ENCODE data around the gene NEK8. TPM values are rescaled to one million over a fixed set of nuclear protein-coding genes. Genes with fewer than 3 reads are reported as not detected.

NEK8 gene
- total RNA-seq, 1 donor from 2014 or later, result 4.3 TPM

- Histone ChIP-seq H3K27me3 (ENCODE audit: insufficient read depth, low read length) (no peaks in the 10 kb centered on the region), H3K36me3 (ENCODE audit: insufficient read depth, low read length) (peaks cover 57% of the 10 kb centered on the region), H3K9me3 (ENCODE audit: insufficient read depth, low read depth, low read length) (no peaks in the 10 kb centered on the region), H3K4me3 (ENCODE audit: insufficient read depth, low read depth, low read length) (no peak overlapping the region), H3K79me2 (ENCODE audit: insufficient read depth, low read length) (no peaks in the 10 kb centered on the region), H3K4me2 (ENCODE audit: low read length) (no peak overlapping the region), H3K4me1 (ENCODE audit: insufficient read depth, low read length) (no peaks in the 10 kb centered on the region), H3K27ac (ENCODE audit: low read depth, low read length) (no peak overlapping the region), H2AFZ (ENCODE audit: low read depth, low read length) (no peak overlapping the region), H4K20me1 (ENCODE audit: insufficient read depth, low read length) (peaks cover 41% of the 10 kb centered on the region), H3K9ac (ENCODE audit: low read length) (no peak overlapping the region)
- no peak overlapping the region for H3K4me3 Mint-ChIP-seq (ENCODE audit: unreplicated experiment)
- TF ChIP-seq EZH2 (IDR thresholded peaks at IDR 0.05; ENCODE audit: insufficient read depth, low read length) (no peak), CTCF (IDR thresholded peaks at IDR 0.05; ENCODE audit: insufficient read depth, low read depth, low read length) (no peak)
- H3K27me3 Mint-ChIP-seq (ENCODE audit: low read depth, unreplicated experiment), result no peaks in the 10 kb centered on the region
- H3K4me1 Mint-ChIP-seq (ENCODE audit: low read depth, unreplicated experiment), result no peaks in the 10 kb centered on the region
- H3K36me3 Mint-ChIP-seq (ENCODE audit: low read depth, unreplicated experiment), result peaks cover 30% of the 10 kb centered on the region
- no peak for FAIRE-seq
- H3K9me3 Mint-ChIP-seq (ENCODE audit: unreplicated experiment), result no peaks in the 10 kb centered on the region
- H3K27ac Mint-ChIP-seq (ENCODE audit: unreplicated experiment), result no peak overlapping the region
- no peak for DNase-seq (ENCODE audit: low read depth)
These were observed 28.3 kb upstream of the NEK8 start for GRCh38 chr17:28700278-28700677.

- Histone ChIP-seq H4K20me1 (ENCODE audit: insufficient read depth, low read length) (peaks cover 41% of the 10 kb centered on the region), H3K9ac (ENCODE audit: low read length) (no peak overlapping the region), H3K9me3 (ENCODE audit: insufficient read depth, low read depth, low read length) (no peaks in the 10 kb centered on the region), H3K27me3 (ENCODE audit: insufficient read depth, low read length) (no peaks in the 10 kb centered on the region), H3K4me3 (ENCODE audit: insufficient read depth, low read depth, low read length) (no peak overlapping the region), H3K36me3 (ENCODE audit: insufficient read depth, low read length) (peaks cover 51% of the 10 kb centered on the region), H2AFZ (ENCODE audit: low read depth, low read length) (no peak overlapping the region), H3K4me2 (ENCODE audit: low read length) (no peak overlapping the region), H3K4me1 (ENCODE audit: insufficient read depth, low read length) (no peaks in the 10 kb centered on the region), H3K27ac (ENCODE audit: low read depth, low read length) (no peak overlapping the region), H3K79me2 (ENCODE audit: insufficient read depth, low read length) (no peaks in the 10 kb centered on the region)
- DNase-seq (ENCODE audit: low read depth) (no peak), FAIRE-seq (no peak)
- no peaks in the 10 kb centered on the region for H3K27me3 Mint-ChIP-seq (ENCODE audit: low read depth, unreplicated experiment)
- no peaks in the 10 kb centered on the region for H3K4me1 Mint-ChIP-seq (ENCODE audit: low read depth, unreplicated experiment)
- H3K9me3 Mint-ChIP-seq (ENCODE audit: unreplicated experiment), result no peaks in the 10 kb centered on the region
- H3K27ac Mint-ChIP-seq (ENCODE audit: unreplicated experiment), result no peak overlapping the region
- H3K36me3 Mint-ChIP-seq (ENCODE audit: low read depth, unreplicated experiment), result peaks cover 31% of the 10 kb centered on the region
- TF ChIP-seq CTCF (IDR thresholded peaks at IDR 0.05; ENCODE audit: insufficient read depth, low read depth, low read length) (no peak), EZH2 (IDR thresholded peaks at IDR 0.05; ENCODE audit: insufficient read depth, low read length) (no peak)
- peak overlapping the region; percentile 27 for H3K4me3 Mint-ChIP-seq (ENCODE audit: unreplicated experiment)
These were observed 27.6 kb upstream of the NEK8 start for GRCh38 chr17:28700830-28701492.

- Histone ChIP-seq H2AFZ (ENCODE audit: low read depth, low read length) (no peak overlapping the region), H3K36me3 (ENCODE audit: insufficient read depth, low read length) (peaks cover 47% of the 10 kb centered on the region), H3K27ac (ENCODE audit: low read depth, low read length) (no peak overlapping the region), H3K27me3 (ENCODE audit: insufficient read depth, low read length) (no peaks in the 10 kb centered on the region), H3K4me3 (ENCODE audit: insufficient read depth, low read depth, low read length) (no peak overlapping the region), H3K9me3 (ENCODE audit: insufficient read depth, low read depth, low read length) (no peaks in the 10 kb centered on the region), H3K9ac (ENCODE audit: low read length) (no peak overlapping the region), H3K4me2 (ENCODE audit: low read length) (no peak overlapping the region), H3K4me1 (ENCODE audit: insufficient read depth, low read length) (no peaks in the 10 kb centered on the region), H3K79me2 (ENCODE audit: insufficient read depth, low read length) (no peaks in the 10 kb centered on the region), H4K20me1 (ENCODE audit: insufficient read depth, low read length) (peaks cover 41% of the 10 kb centered on the region)
- Mint-ChIP-seq H3K27ac (ENCODE audit: unreplicated experiment) (no peak overlapping the region), H3K4me1 (ENCODE audit: low read depth, unreplicated experiment) (no peaks in the 10 kb centered on the region), H3K9me3 (ENCODE audit: unreplicated experiment) (no peaks in the 10 kb centered on the region), H3K27me3 (ENCODE audit: low read depth, unreplicated experiment) (no peaks in the 10 kb centered on the region), H3K4me3 (ENCODE audit: unreplicated experiment) (no peak overlapping the region), H3K36me3 (ENCODE audit: low read depth, unreplicated experiment) (peaks cover 34% of the 10 kb centered on the region)
- no peak for TF ChIP-seq EZH2 (IDR thresholded peaks at IDR 0.05; ENCODE audit: insufficient read depth, low read length)
- no peak for TF ChIP-seq CTCF (IDR thresholded peaks at IDR 0.05; ENCODE audit: insufficient read depth, low read depth, low read length)
- FAIRE-seq, result no peak
- DNase-seq (ENCODE audit: low read depth), result no peak
These were observed 26.4 kb upstream of the NEK8 start for GRCh38 chr17:28702026-28702751.
